IMR-90 (cell line): Measurements from ENCODE around the gene FANCE. TPM values are rescaled to one million over a fixed set of nuclear protein-coding genes. Genes with fewer than 3 reads are reported as not detected.

Source experiments
- ATAC-seq: fragments of 200-7000 bp; cut with Tn5 transposase; 2 replicates; pipeline ENCODE4 v1.9.1; 2020; ENCODE audit warnings: low read depth, mild to moderate bottlenecking, moderate library complexity
- BruUV-seq: library from RNA; stranded (reverse); fragments of 400-500 nt; replicated peaks from 2 replicates; lab custom pipeline; 2021; lab: Mats Ljungman, UMichigan
- CTCF ChIA-PET: fragments of 300-600 bp; formaldehyde crosslinking; extraction: SDS; loops from one replicate; lab custom pipeline; 2021; ENCODE audit warnings: antibody characterized with exemption; lab: Yijun Ruan, JAX
- POLR2A ChIA-PET: fragments of 300-600 bp; sonication (Branson Sonifier 250); formaldehyde crosslinking; loops from one replicate; lab custom pipeline; 2022; ENCODE audit warnings: antibody characterized with exemption; ENCODE audit not compliant: unreplicated experiment; lab: Charles Lee
- DNase-seq: peaks from one replicate; pipeline ENCODE4 v3.0.0; 2013
- H2AFZ ChIP-seq: replicated peaks from 2 replicates; pipeline ENCODE3; 2013; ENCODE audit warnings: low read length, mild to moderate bottlenecking; ENCODE audit not compliant: poor library complexity
- H2AK5ac ChIP-seq: 2 replicates; pipeline ENCODE4 v1.6.1; 2013; ENCODE audit warnings: low read depth, low read length, inconsistent platforms
- H2AK9ac ChIP-seq: replicated peaks from 2 replicates; pipeline ENCODE3; 2013; ENCODE audit warnings: mild to moderate bottlenecking, low read depth, low read length, moderate library complexity; ENCODE audit not compliant: poor library complexity
- H2BK120ac ChIP-seq: 2 replicates; pipeline ENCODE4 v1.6.1; 2013; ENCODE audit warnings: low read depth, low read length, inconsistent platforms
- H2BK15ac ChIP-seq: 3 replicates; pipeline ENCODE4 v1.6.1; 2013; ENCODE audit warnings: low read depth, low read length, inconsistent platforms
- H2BK20ac ChIP-seq: 2 replicates; pipeline ENCODE4 v1.6.1; 2013; ENCODE audit warnings: low read depth, mild to moderate bottlenecking, inconsistent platforms, low read length, moderate library complexity
- H2BK5ac ChIP-seq: 2 replicates; pipeline ENCODE4 v1.6.1; 2013; ENCODE audit warnings: mild to moderate bottlenecking, low read depth, low read length, inconsistent platforms; ENCODE audit not compliant: poor library complexity, severe bottlenecking
- H3K14ac ChIP-seq: replicated peaks from 2 replicates; pipeline ENCODE4 v1.6.1; 2013; ENCODE audit warnings: low read depth, low read length, inconsistent platforms
- H3K18ac ChIP-seq: 2 replicates; pipeline ENCODE4 v1.6.1; 2013; ENCODE audit warnings: low read depth, low read length, control low read depth
- H3K23ac ChIP-seq: 2 replicates; pipeline ENCODE4 v1.6.1; 2013; ENCODE audit warnings: low read depth, low read length, inconsistent platforms
- H3K27ac ChIP-seq: 2 replicates; pipeline ENCODE4 v1.5.1; 2013; ENCODE audit warnings: mild to moderate bottlenecking, control low read depth, low read length; ENCODE audit not compliant: insufficient read depth
- H3K27me3 ChIP-seq: 2 replicates; pipeline ENCODE4 v1.6.1; 2013; ENCODE audit warnings: low read length; ENCODE audit not compliant: control insufficient read depth, insufficient read depth
- H3K36me3 ChIP-seq: 2 replicates; pipeline ENCODE4 v1.6.1; 2013; ENCODE audit warnings: low read length, mixed read lengths; ENCODE audit not compliant: control insufficient read depth, insufficient read depth
- H3K4ac ChIP-seq: 2 replicates; pipeline ENCODE4 v1.6.1; 2013; ENCODE audit warnings: low read depth, low read length, inconsistent platforms
- H3K4me1 ChIP-seq: 2 replicates; pipeline ENCODE4 v1.6.1; 2013; ENCODE audit warnings: low read length, mixed read lengths; ENCODE audit not compliant: control insufficient read depth, insufficient read depth
- H3K4me2 ChIP-seq: 2 replicates; pipeline ENCODE4 v1.6.1; 2013; ENCODE audit warnings: low read depth, mild to moderate bottlenecking, control low read depth, low read length, moderate library complexity
- H3K4me3 ChIP-seq: 2 replicates; pipeline ENCODE4 v1.5.1; 2013; ENCODE audit warnings: low read depth, mild to moderate bottlenecking, control low read depth, low read length, moderate library complexity; ENCODE audit not compliant: insufficient read depth
- H3K56ac ChIP-seq: 2 replicates; pipeline ENCODE4 v1.6.1; 2013; ENCODE audit warnings: low read length, inconsistent platforms; ENCODE audit not compliant: insufficient read depth; ENCODE audit errors: extremely low read depth
- H3K79me1 ChIP-seq, 2 experiments: 2 replicates each; pipeline ENCODE4 v1.6.1; 2013; ENCODE audit warnings: low read length in 2 of 2, inconsistent platforms in 1 of 2, low read depth in 1 of 2
- H3K9ac ChIP-seq: 2 replicates; pipeline ENCODE4 v1.6.1; 2013; ENCODE audit warnings: low read depth, low read length, control low read depth
- H3K9me1 ChIP-seq: 2 replicates; pipeline ENCODE4 v1.6.1; 2013; ENCODE audit warnings: low read length, inconsistent platforms; ENCODE audit not compliant: insufficient read depth
- H3K9me3 ChIP-seq: 2 replicates; pipeline ENCODE4 v1.6.1; 2013; ENCODE audit warnings: low read length; ENCODE audit not compliant: control insufficient read depth, insufficient read depth
- H4K20me1 ChIP-seq: 2 replicates; pipeline ENCODE4 v1.6.1; 2013; ENCODE audit warnings: low read length, inconsistent platforms; ENCODE audit not compliant: insufficient read depth
- H4K5ac ChIP-seq: 2 replicates; pipeline ENCODE4 v1.6.1; 2013; ENCODE audit warnings: mild to moderate bottlenecking, low read depth, low read length, control low read depth
- H4K8ac ChIP-seq, 2 experiments: 2 replicates each; pipeline ENCODE4 v1.6.1; 2013; ENCODE audit warnings: low read depth in 2 of 2, low read length in 2 of 2, control low read depth in 1 of 2, inconsistent platforms in 1 of 2
- H4K91ac ChIP-seq: 2 replicates; pipeline ENCODE4 v1.6.1; 2013; ENCODE audit warnings: low read depth, low read length, inconsistent platforms; ENCODE audit not compliant: insufficient read depth
- CEBPB ChIP-seq: IDR thresholded peaks from 2 replicates; pipeline ENCODE4 v1.6.1; 2012; ENCODE audit warnings: low read depth, low read length, improper control_type of control experiment
- CHD1 ChIP-seq: IDR thresholded peaks from 2 replicates; pipeline ENCODE4 v1.6.1; 2012; ENCODE audit warnings: low read depth, low read length, improper control_type of control experiment
- CTCF ChIP-seq: conservative IDR thresholded peaks from 2 replicates; pipeline ENCODE4 v1.5.1; 2012; ENCODE audit warnings: mild to moderate bottlenecking, low read depth, low read length, improper control_type of control experiment
- ELK1 ChIP-seq: fragments of 150-350 bp; IDR thresholded peaks from 2 replicates; pipeline ENCODE4 v1.6.1; 2016; ENCODE audit warnings: low read depth, mild to moderate bottlenecking, low read length, moderate library complexity, borderline replicate concordance
- FOS ChIP-seq: fragments of 150-350 bp; IDR thresholded peaks from 2 replicates; pipeline ENCODE4 v1.6.1; 2016; ENCODE audit warnings: low read depth, low read length
- MAFK ChIP-seq: IDR thresholded peaks from 2 replicates; pipeline ENCODE4 v1.6.1; 2012; ENCODE audit warnings: low read depth, low read length, improper control_type of control experiment
- MAZ ChIP-seq: IDR thresholded peaks from 2 replicates; pipeline ENCODE4 v1.6.1; 2012; ENCODE audit warnings: low read depth, mild to moderate bottlenecking, low read length, improper control_type of control experiment, moderate library complexity, borderline replicate concordance
- MXI1 ChIP-seq: IDR thresholded peaks from 2 replicates; pipeline ENCODE4 v1.6.1; 2012; ENCODE audit warnings: low read depth, mild to moderate bottlenecking, low read length, moderate library complexity, borderline replicate concordance
- NFE2L2 ChIP-seq: fragments of 150-350 bp; IDR thresholded peaks from 2 replicates; pipeline ENCODE4 v1.6.1; 2016; ENCODE audit warnings: low read depth, mild to moderate bottlenecking, low read length
- POLR2A ChIP-seq: IDR thresholded peaks from 2 replicates; pipeline ENCODE4 v1.6.1; 2012; ENCODE audit warnings: mild to moderate bottlenecking, low read depth, low read length
- RAD21 ChIP-seq: IDR thresholded peaks from 2 replicates; pipeline ENCODE4 v1.6.1; 2012; ENCODE audit warnings: low read length, improper control_type of control experiment
- RCOR1 ChIP-seq: IDR thresholded peaks from 2 replicates; pipeline ENCODE4 v1.6.1; 2012; ENCODE audit warnings: mild to moderate bottlenecking, low read length, improper control_type of control experiment; ENCODE audit not compliant: insufficient replicate concordance
- RFX5 ChIP-seq: IDR thresholded peaks from 2 replicates; pipeline ENCODE4 v1.8.0; 2012; ENCODE audit warnings: low read depth, mild to moderate bottlenecking, low read length, moderate library complexity
- SMC3 ChIP-seq: fragments of 150-350 bp; IDR thresholded peaks from 2 replicates; pipeline ENCODE4 v1.6.1; 2016; ENCODE audit warnings: low read depth, mild to moderate bottlenecking, antibody characterized with exemption, low read length, moderate library complexity
- USF2 ChIP-seq: fragments of 150-350 bp; IDR thresholded peaks from 2 replicates; pipeline ENCODE4 v1.6.1; 2017; ENCODE audit warnings: mild to moderate bottlenecking, antibody characterized with exemption, low read length, low read depth
- whole genome bisulfite sequencing, 2 experiments: methylation state at CpG; one replicate each; pipeline versions ENCODE4 v1.1.5 to v1.1.7; 2013; ENCODE audit warnings: missing lambda C conversion rate in 2 of 2; ENCODE audit not compliant: insufficient read length in 1 of 2; ENCODE audit errors: extremely low coverage in 2 of 2; 5-methylcytosine and 5-hydroxymethylcytosine counted together
- dilution Hi-C: fragments of 300-500 bp; cut with HindIII; formaldehyde crosslinking; loops from one replicate; pipeline ENCODE4 v1.14.3; 2018; ENCODE audit warnings: low sequenced_read_pairs; ENCODE audit not compliant: unreplicated experiment
- in situ Hi-C: fragments of 300-500 bp; cut with MboI; formaldehyde crosslinking; loops from 3 replicates; pipeline ENCODE4 v1.14.3; 2019; ENCODE audit warnings: low sequenced_read_pairs, inconsistent platforms, mixed read lengths
- intact Hi-C: fragments of 100-400 bp; cut with micrococcal nuclease; formaldehyde crosslinking; loops from 2 replicates; pipeline ENCODE4 v1.10.0; 2022
- polyA plus RNA-seq, 3 experiments: library from polyadenylated mRNA; depleted of rRNA; stranded (reverse); fragments of >200 nt; gene quantifications; 2 replicates each; pipeline ENCODE4 v1.2.3, GENCODE V29; 2012; ENCODE audit warnings: low replicate concordance in 1 of 3
- total RNA-seq: library from RNA; depleted of rRNA; stranded (reverse); fragments of >200 nt; gene quantifications from 2 replicates; pipeline ENCODE4 v1.2.3, GENCODE V29; 2012

Gene FANCE
- total and polyA plus RNA-seq, 2 of the 4 experiments (the other 2 are of a cell fraction) = 7.1 to 9.1 TPM

GRCh38 chr6:35473075-35473849, 21.1 kb downstream of the FANCE start:
- ChIA-PET POLR2A (interaction anchor here (0.6 to 0.9 kb wide), 6 partner anchors 8 to 442 kb away, joined by 3 to 10 read pairs (median 4); no protein-coding TSS in a partner anchor), CTCF (no interaction called here)
- no peak overlapping the region for H3K56ac ChIP-seq
- ATAC-seq (no peak), DNase-seq (no peak)
- dilution Hi-C loops (no loop called here), in situ Hi-C loops (no loop called here), intact Hi-C loops (no loop called here)
- no peak overlapping the region for H3K23ac ChIP-seq
- no peak overlapping the region for H3K4me2 ChIP-seq
- no peak overlapping the region for H3K9ac ChIP-seq
- no peak for TF ChIP-seq SMC3
- TF ChIP-seq ELK1 = no peak
- TF ChIP-seq NFE2L2 = no peak
- no peak for TF ChIP-seq MAZ
- no peak for TF ChIP-seq RAD21
- no peak; the same call in 1 of the 2 replicates for TF ChIP-seq POLR2A
- no peak for TF ChIP-seq CHD1
- TF ChIP-seq RCOR1 = no peak
- TF ChIP-seq FOS = no peak
- TF ChIP-seq RFX5 = no peak
- no peak for TF ChIP-seq USF2
- no peak for TF ChIP-seq MAFK
- no peak for TF ChIP-seq MXI1
- no peak for TF ChIP-seq CEBPB
- no peak for TF ChIP-seq CTCF
- no peak overlapping the region for H2AK9ac ChIP-seq
- H2AK5ac ChIP-seq = peak overlapping the region; percentile 28; the same call in 1 of the 2 replicates
- BruUV-seq = no TSS peak
- H2BK5ac ChIP-seq = no peak overlapping the region
- peaks cover 73% of the 10 kb centered on the region for H4K20me1 ChIP-seq
- H3K36me3 ChIP-seq = peaks cover 63% of the 10 kb centered on the region
- H4K5ac ChIP-seq = no peak overlapping the region
- no peak overlapping the region for H2AFZ ChIP-seq
- H3K9me1 ChIP-seq = 0 out of 2 replicates have a peak, but pooled peaks cover 6% of the 10 kb centered on the region
- no peak overlapping the region for H3K27ac ChIP-seq
- H3K9me3 ChIP-seq = no peaks in the 10 kb centered on the region
- no peak overlapping the region for H2BK15ac ChIP-seq
- H3K79me1 ChIP-seq = peaks cover 7 to 48% of the 10 kb centered on the region in 2 experiments; a peak in 3 of 4 replicates
- no peak overlapping the region for H4K8ac ChIP-seq
- H3K4me3 ChIP-seq = no peak overlapping the region
- H3K4ac ChIP-seq = no peak overlapping the region
- H3K14ac ChIP-seq = no peak overlapping the region
- no peak overlapping the region for H2BK120ac ChIP-seq
- WGBS, 2 experiments = 100% methylated on average over 3 of the region's 9 CpGs; no CpG with 5 or more reads in 1 of the 2 experiments
- H2BK20ac ChIP-seq = no peak overlapping the region
- H3K18ac ChIP-seq = no peak overlapping the region
- H4K91ac ChIP-seq = no peak overlapping the region
- H3K27me3 ChIP-seq = no peaks in the 10 kb centered on the region
- peaks cover 10% of the 10 kb centered on the region for H3K4me1 ChIP-seq
